Mucosa of rectum (tissue), 2 donors: ENCODE results near the gene SRGAP1.

Experiments used
- H3K27ac ChIP-seq, 2 donors: one replicate each; pipeline ENCODE4 v1.7.0; 2013; ENCODE audit warnings: inconsistent platforms in 2 of 2, low read depth in 2 of 2, low read length in 2 of 2
- H3K27me3 ChIP-seq, 2 donors: one replicate each; pipeline ENCODE4 v1.7.0; 2013; ENCODE audit warnings: low read length in 2 of 2; ENCODE audit not compliant: control insufficient read depth in 2 of 2, insufficient read depth in 2 of 2
- H3K36me3 ChIP-seq, 2 donors: one replicate each; pipeline ENCODE4 v1.7.0; 2013; ENCODE audit warnings: low read length in 2 of 2; ENCODE audit not compliant: control insufficient read depth in 2 of 2, insufficient read depth in 2 of 2
- H3K4me1 ChIP-seq, 2 donors: one replicate each; pipeline ENCODE4 v1.7.0; 2013; ENCODE audit warnings: low read length in 2 of 2, mild to moderate bottlenecking in 1 of 2; ENCODE audit not compliant: control insufficient read depth in 2 of 2, insufficient read depth in 2 of 2
- H3K4me3 ChIP-seq, 2 donors: one replicate each; pipeline ENCODE4 v1.7.0; 2013; ENCODE audit warnings: low read length in 2 of 2
- H3K9ac ChIP-seq, 2 donors: one replicate each; pipeline ENCODE4 v1.7.0; 2013; ENCODE audit warnings: low read length in 2 of 2, low read depth in 1 of 2, mild to moderate bottlenecking in 1 of 2
- H3K9me3 ChIP-seq, 2 donors: one replicate each; pipeline ENCODE4 v1.7.0; 2013; ENCODE audit warnings: low read length in 2 of 2; ENCODE audit not compliant: control insufficient read depth in 2 of 2
- donor health status: healthy.
- donor health status: Normal muscosa, but diverticular disease.

SRGAP1 gene

DNA sequence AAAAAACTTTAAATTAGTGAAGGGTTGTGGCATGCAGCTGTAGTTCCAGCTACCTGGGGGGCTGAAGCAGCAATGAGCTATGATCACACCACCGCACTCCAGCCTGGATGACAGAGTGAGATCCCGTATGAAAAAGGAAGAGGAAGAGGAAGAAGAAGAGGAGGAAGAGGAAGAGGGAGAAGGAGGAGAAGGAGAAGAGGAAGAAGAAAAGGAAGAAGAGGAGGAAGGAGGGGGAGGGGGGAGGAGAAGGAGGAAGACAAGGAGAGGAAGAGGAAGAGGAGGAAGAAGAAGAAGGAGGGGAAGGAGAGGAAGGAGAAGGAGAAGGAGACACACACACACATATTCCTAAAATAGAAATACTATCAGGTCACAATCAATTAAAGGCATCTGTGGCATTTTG lies 32.7 kb upstream of the SRGAP1 start:
- Histone ChIP-seq H3K9ac (no peak overlapping the region), H3K4me1 (peaks cover 0 to 9% of the 10 kb centered on the region in 2 donors), H3K4me3 (no peak overlapping the region), H3K27ac (no peak overlapping the region), H3K36me3 (peaks cover 2 to 11% of the 10 kb centered on the region in 2 donors), H3K9me3 (no peaks in the 10 kb centered on the region), H3K27me3 (no peaks in the 10 kb centered on the region)

DNA sequence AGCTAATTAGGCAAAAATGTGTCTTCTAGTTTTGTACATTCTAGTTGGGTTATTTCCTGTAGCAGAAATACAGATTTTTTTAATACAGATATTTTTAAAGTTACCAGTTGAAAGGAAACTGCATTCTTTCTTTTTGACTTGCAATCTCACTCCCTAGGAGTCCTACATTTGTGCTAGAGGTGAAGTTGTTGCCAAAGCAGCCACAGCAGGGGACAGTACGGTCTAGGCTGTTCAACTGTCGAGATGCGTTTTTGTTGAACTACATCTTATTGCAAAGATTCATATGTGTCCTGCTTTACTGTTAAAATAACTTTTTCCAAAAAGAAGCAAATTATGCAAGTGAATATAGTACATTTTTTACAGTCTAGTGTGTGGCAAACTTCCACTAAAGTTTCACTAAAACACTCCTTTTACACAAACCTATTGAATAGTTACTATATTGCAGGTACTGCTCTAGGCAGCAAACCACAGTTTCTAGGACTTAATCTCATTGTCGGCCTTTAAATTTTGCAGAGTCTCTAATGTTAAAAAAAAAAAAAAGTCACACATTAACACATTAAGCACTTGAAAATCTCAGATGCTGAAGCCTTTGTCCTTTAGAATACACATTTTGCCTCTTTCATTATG lies 30.2 kb upstream of the SRGAP1 start:
- Histone ChIP-seq H3K9ac (no peak overlapping the region), H3K4me3 (peak overlapping the region in 1 of 2 donors; percentile 16), H3K4me1 (peaks cover 0 to 7% of the 10 kb centered on the region in 2 donors), H3K27me3 (no peaks in the 10 kb centered on the region), H3K36me3 (no peaks in the 10 kb centered on the region), H3K9me3 (no peaks in the 10 kb centered on the region), H3K27ac (no peak overlapping the region)

DNA sequence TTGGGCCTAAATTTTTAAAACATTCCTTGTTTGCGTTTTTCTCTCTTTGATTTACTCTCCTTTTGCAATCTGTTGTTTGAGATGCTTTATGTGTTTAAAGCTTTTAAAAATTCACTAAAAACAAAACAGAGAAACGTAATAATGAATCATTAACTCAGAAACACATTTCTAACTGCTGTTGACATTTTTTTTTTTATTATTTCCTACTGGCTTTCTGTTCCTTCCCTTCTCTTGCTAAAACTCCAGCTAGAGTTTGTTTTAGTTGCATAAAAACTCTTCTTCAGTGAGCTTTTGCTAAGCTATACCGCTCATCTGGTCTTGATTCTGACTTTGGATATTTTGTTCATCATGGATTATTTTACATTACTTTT lies 29.0 kb upstream of the SRGAP1 start:
- Histone ChIP-seq H3K9me3 (no peaks in the 10 kb centered on the region), H3K27ac (peak overlapping the region; percentile 9 to 20), H3K36me3 (no peaks in the 10 kb centered on the region), H3K4me1 (peaks cover 0 to 7% of the 10 kb centered on the region in 2 donors), H3K27me3 (no peaks in the 10 kb centered on the region), H3K9ac (no peak overlapping the region), H3K4me3 (no peak overlapping the region)

DNA sequence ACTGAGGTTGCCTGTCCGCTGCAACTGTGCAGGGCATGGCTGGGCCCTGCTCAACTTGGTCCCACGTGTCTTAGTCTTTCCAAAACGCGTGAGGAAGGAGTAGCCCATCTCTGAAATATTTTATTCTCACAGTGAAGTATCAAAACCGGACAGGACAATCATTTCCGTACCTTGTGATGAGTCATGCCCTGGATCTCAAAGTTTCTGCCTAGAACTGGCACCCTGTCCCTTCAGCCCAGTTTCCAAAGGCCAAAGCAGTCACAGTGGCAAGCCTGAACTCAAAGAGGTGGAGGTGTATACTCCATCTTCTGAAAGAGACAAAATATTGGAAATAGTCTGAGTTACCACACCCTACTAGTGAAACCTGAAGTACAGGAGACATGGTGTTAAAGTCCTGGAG lies 28.5 kb upstream of the SRGAP1 start:
- Histone ChIP-seq H3K36me3 (no peaks in the 10 kb centered on the region), H3K9ac (no peak overlapping the region), H3K4me1 (peaks cover 0 to 7% of the 10 kb centered on the region in 2 donors), H3K4me3 (no peak overlapping the region), H3K27me3 (no peaks in the 10 kb centered on the region), H3K9me3 (no peaks in the 10 kb centered on the region), H3K27ac (peak overlapping the region; percentile 9 to 20)

DNA sequence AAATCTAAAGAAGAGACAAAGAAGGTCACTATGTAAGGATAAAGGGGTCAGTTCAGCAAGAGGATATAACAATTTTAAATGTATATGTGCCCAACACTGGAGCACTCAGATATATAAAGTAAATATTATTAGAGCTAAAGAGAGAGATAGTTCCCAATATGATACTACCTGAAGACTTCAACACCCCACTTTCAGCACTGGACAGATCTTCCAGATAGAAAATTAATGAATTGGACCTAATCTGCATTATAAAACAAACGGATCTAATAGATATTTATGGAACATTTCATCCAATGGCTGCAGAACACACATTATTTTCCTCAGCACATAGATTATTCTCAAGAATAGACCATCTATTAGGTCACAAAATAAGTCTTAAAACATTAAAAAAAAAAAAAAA lies 24.1 kb upstream of the SRGAP1 start:
- no peak overlapping the region for H3K9ac ChIP-seq
- H3K4me3 ChIP-seq: no peak overlapping the region
- no peaks in the 10 kb centered on the region for H3K9me3 ChIP-seq
- H3K27me3 ChIP-seq: no peaks in the 10 kb centered on the region
- no peak overlapping the region for H3K27ac ChIP-seq
- H3K4me1 ChIP-seq: no peaks in the 10 kb centered on the region
- H3K36me3 ChIP-seq: no peaks in the 10 kb centered on the region

DNA sequence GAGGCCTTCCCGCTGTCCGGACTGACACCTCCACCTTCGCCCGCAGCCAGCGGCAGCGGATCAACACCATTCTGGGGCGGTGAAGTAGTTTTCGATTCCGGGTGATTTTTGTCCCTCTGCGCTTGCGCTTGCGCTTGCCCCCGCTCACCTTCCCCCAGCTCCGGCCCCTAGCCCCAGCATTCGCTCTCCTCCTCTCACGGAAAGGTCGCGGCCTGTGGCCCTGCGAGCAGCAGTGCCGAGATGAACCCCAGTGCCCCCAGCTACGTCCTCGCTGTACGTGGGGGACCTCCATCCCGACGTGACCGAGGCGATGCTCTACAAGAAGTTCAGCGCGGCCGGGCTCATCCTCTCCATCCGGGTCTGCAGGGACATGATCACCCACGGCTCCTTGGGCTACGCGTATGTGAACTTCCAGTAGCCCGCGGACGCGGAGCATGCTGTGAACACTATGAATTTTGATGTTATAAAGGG lies 22.7 kb upstream of the SRGAP1 start:
- no peaks in the 10 kb centered on the region for H3K36me3 ChIP-seq
- no peaks in the 10 kb centered on the region for H3K9me3 ChIP-seq
- peak overlapping the region; percentile 35 to 41 for H3K4me3 ChIP-seq
- H3K27ac ChIP-seq: no peak overlapping the region
- no peaks in the 10 kb centered on the region for H3K27me3 ChIP-seq
- no peaks in the 10 kb centered on the region for H3K4me1 ChIP-seq
- H3K9ac ChIP-seq: no peak overlapping the region

DNA sequence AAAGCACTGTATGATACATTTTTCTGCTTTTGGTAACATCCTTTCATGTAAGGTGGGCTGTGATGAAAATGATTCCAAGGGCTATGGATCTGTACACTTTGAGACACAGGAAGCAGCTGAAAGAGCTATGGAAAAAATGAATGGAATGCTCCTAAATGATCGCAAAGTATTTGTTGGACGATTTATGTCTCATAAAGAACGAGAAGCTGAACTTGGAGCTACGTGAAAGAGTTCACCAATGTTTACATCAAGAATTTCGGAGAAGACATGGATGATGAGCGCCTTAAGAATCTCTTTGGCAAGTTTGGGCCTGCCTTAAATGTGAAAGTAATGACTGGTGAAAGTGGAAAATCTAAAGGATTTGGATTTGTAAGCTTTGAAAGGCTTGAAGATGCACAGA lies 22.1 kb upstream of the SRGAP1 start:
- Histone ChIP-seq H3K9ac (no peak overlapping the region), H3K27me3 (no peaks in the 10 kb centered on the region), H3K4me3 (peak overlapping the region in 1 of 2 donors; percentile 41), H3K4me1 (no peaks in the 10 kb centered on the region), H3K9me3 (no peaks in the 10 kb centered on the region), H3K27ac (no peak overlapping the region), H3K36me3 (no peaks in the 10 kb centered on the region)

DNA sequence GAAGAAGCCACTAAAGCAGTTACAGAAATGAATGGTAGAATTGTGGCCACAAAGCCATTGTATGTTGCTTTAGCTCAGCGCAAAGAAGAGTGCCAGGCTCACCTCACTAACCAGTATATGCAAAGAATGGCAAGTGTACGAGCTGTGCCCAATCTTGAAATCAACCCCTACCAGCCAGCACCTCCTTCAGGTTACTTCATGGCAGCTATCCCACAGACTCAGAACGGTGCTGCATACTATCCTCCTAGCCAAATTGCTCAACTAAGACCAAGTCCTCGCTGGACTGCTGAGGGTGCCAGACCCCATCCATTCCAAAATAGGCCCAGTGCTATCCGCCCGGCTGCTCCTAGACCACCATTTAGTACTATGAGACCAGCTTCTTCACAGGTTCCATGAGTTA lies 21.5 kb upstream of the SRGAP1 start:
- no peak overlapping the region for H3K4me3 ChIP-seq
- no peaks in the 10 kb centered on the region for H3K36me3 ChIP-seq
- no peaks in the 10 kb centered on the region for H3K27me3 ChIP-seq
- no peak overlapping the region for H3K9ac ChIP-seq
- no peak overlapping the region for H3K27ac ChIP-seq
- H3K4me1 ChIP-seq: no peaks in the 10 kb centered on the region
- no peaks in the 10 kb centered on the region for H3K9me3 ChIP-seq

DNA sequence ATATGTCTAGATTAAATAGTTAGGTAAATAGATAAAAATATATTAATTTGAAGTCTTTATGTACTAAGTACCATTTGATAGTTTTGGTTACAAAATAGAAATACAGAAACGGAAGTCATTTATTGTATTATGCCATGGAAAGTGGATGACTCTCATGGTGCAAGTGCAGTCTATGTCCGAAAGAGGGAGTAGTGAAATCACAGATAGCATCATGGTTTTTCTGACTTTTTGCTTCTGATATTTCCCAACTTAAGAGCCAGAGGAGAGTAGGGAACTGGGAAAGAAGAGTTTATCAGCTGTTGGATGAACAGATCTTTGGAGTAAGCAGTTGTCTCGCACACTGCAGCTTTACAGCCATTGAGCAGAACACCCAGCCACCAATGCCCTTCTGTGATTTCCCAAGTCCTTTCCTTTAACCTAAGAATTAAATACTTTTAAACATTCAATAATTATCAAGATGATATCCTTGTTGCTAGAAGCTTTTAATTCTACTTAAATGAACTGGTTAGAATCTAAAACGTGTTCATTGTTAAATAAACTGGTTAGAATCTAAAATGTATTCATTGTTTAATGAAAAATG lies 18.4 kb upstream of the SRGAP1 start:
- Histone ChIP-seq H3K36me3 (no peaks in the 10 kb centered on the region), H3K27ac (no peak overlapping the region), H3K9ac (no peak overlapping the region)

DNA sequence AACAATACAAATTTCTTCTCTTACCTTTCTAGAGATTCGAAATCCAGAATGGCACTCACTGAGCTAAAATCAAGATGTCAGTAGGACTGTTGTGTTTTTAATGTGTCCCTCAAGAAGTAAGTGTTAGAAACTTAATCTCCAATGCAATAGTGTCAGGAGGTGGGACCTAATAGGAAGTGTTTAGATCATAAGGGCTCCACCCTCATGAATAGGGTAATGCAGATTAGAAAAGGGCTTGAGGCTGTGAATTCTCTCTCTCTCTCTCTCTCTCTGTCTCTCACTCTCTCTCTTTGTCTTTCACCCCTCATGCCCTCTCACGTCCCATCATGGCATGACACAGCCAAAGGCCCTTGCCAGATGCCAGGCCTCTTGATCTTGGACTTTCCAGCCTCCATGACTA lies 15.6 kb upstream of the SRGAP1 start:
- no peaks in the 10 kb centered on the region for H3K4me1 ChIP-seq

More for the DNA sequence above, 18.4 kb upstream of the SRGAP1 start:
- no peak overlapping the region for H3K4me3 ChIP-seq
- H3K4me1 ChIP-seq: no peaks in the 10 kb centered on the region
- no peaks in the 10 kb centered on the region for H3K9me3 ChIP-seq
- no peaks in the 10 kb centered on the region for H3K27me3 ChIP-seq

More for the DNA sequence above, 15.6 kb upstream of the SRGAP1 start:
- H3K4me3 ChIP-seq: no peak overlapping the region
- no peak overlapping the region for H3K9ac ChIP-seq
- no peaks in the 10 kb centered on the region for H3K9me3 ChIP-seq
- H3K36me3 ChIP-seq: no peaks in the 10 kb centered on the region
- no peak overlapping the region for H3K27ac ChIP-seq
- no peaks in the 10 kb centered on the region for H3K27me3 ChIP-seq
